ENCODE measurements around the gene PCDH1.

PCDH1 gene

GRCh38 chr5:141879426-141879759, 1.2 kb upstream of the PCDH1 start:
- Histone ChIP-seq H3K27ac (ENCODE audit: low read depth, low read length) (no peak overlapping the region), H3F3A (ENCODE audit: insufficient read depth) (no peaks in the 10 kb centered on the region), H3K27me3 (ENCODE audit: low read length) (no peaks in the 10 kb centered on the region), H3K9me3 (ENCODE audit: insufficient read depth, low read length) (no peaks in the 10 kb centered on the region), H3K4me3 (ENCODE audit: insufficient read depth, low read length, poor library complexity, severe bottlenecking) (no peak overlapping the region), H3K36me3 (ENCODE audit: low read length) (no peaks in the 10 kb centered on the region), H3K79me2 (ENCODE audit: insufficient read depth, low read length) (no peaks in the 10 kb centered on the region), H4K20me1 (ENCODE audit: low read depth, low read length) (no peaks in the 10 kb centered on the region), H2AFZ (ENCODE audit: low read depth, low read length, severe bottlenecking) (no peak overlapping the region), H3K9ac (ENCODE audit: low read length) (no peak overlapping the region), H3K9me2 (replicated peaks; ENCODE audit: insufficient read depth, low read length) (no peaks in the 10 kb centered on the region), H3K4me2 (ENCODE audit: low read depth, low read length, poor library complexity, severe bottlenecking) (no peak overlapping the region)
- no peak for TF ChIP-seq CTCF (IDR thresholded peaks at IDR 0.05; ENCODE audit: insufficient read depth, low read length, poor library complexity, severe bottlenecking)
- no peak for TF ChIP-seq EZH2phosphoT487 (conservative IDR thresholded peaks at IDR 0.05; ENCODE audit: low read length)

GRCh38 chr5:141878711-141879425, 658 bp upstream of the PCDH1 start:
- Histone ChIP-seq H3K9ac (ENCODE audit: low read length) (no peak overlapping the region), H3K27me3 (ENCODE audit: low read length) (no peaks in the 10 kb centered on the region), H4K20me1 (ENCODE audit: low read depth, low read length) (no peaks in the 10 kb centered on the region), H3K79me2 (ENCODE audit: insufficient read depth, low read length) (no peaks in the 10 kb centered on the region), H2AFZ (ENCODE audit: low read depth, low read length, severe bottlenecking) (no peak overlapping the region), H3K4me3 (ENCODE audit: insufficient read depth, low read length, poor library complexity, severe bottlenecking) (no peak overlapping the region), H3F3A (ENCODE audit: insufficient read depth) (no peaks in the 10 kb centered on the region), H3K27ac (ENCODE audit: low read depth, low read length) (no peak overlapping the region), H3K36me3 (ENCODE audit: low read length) (no peaks in the 10 kb centered on the region), H3K9me2 (replicated peaks; ENCODE audit: insufficient read depth, low read length) (no peaks in the 10 kb centered on the region), H3K9me3 (ENCODE audit: insufficient read depth, low read length) (no peaks in the 10 kb centered on the region), H3K4me2 (ENCODE audit: low read depth, low read length, poor library complexity, severe bottlenecking) (no peak overlapping the region)
- TF ChIP-seq CTCF (IDR thresholded peaks at IDR 0.05; ENCODE audit: insufficient read depth, low read length, poor library complexity, severe bottlenecking) (peak; percentile 72), EZH2phosphoT487 (conservative IDR thresholded peaks at IDR 0.05; ENCODE audit: low read length) (no peak)

- no peak overlapping the region for H3K9ac ChIP-seq (ENCODE audit: low read length)
- no peaks in the 10 kb centered on the region for H3K27me3 ChIP-seq (ENCODE audit: low read length)
- H3K36me3 ChIP-seq (ENCODE audit: low read length) = no peaks in the 10 kb centered on the region
- H3F3A ChIP-seq (ENCODE audit: insufficient read depth) = no peaks in the 10 kb centered on the region
- TF ChIP-seq CTCF (IDR thresholded peaks at IDR 0.05; ENCODE audit: insufficient read depth, low read length, poor library complexity, severe bottlenecking) (no peak), EZH2phosphoT487 (conservative IDR thresholded peaks at IDR 0.05; ENCODE audit: low read length) (no peak)
- H3K4me2 ChIP-seq (ENCODE audit: low read depth, low read length, poor library complexity, severe bottlenecking) = no peak overlapping the region
- H3K79me2 ChIP-seq (ENCODE audit: insufficient read depth, low read length) = no peaks in the 10 kb centered on the region
- no peaks in the 10 kb centered on the region for H4K20me1 ChIP-seq (ENCODE audit: low read depth, low read length)
- no peak overlapping the region for H3K27ac ChIP-seq (ENCODE audit: low read depth, low read length)
- H3K9me2 ChIP-seq (replicated peaks; ENCODE audit: insufficient read depth, low read length) = no peaks in the 10 kb centered on the region
- H2AFZ ChIP-seq (ENCODE audit: low read depth, low read length, severe bottlenecking) = no peak overlapping the region
- no peaks in the 10 kb centered on the region for H3K9me3 ChIP-seq (ENCODE audit: insufficient read depth, low read length)
- no peak overlapping the region for H3K4me3 ChIP-seq (ENCODE audit: insufficient read depth, low read length, poor library complexity, severe bottlenecking)
Observed at GRCh38 chr5:141877356-141878185, 639 bp downstream of the PCDH1 start.
